Germinal center (tissue), 1 donor: Measurements from ENCODE around the gene ZBED5.
"Not testable (repeated sequence)": the region's sequence is repeated elsewhere in the genome, so short reads cannot be mapped to it uniquely, and the experiment has no call there.

Source experiments
- DNase-seq: peaks from one replicate; pipeline ENCODE4 v3.0.0; 2012; ENCODE audit warnings: mixed read lengths, low spot score

The ZBED5 gene

GRCh38 chr11:10857709-10858438, at the start of gene ZBED5:
ZBED5 (minus strand) TSS chr11:10858053; CDS start chr11:10854945, 3,108 bp downstream.
- DNase-seq, result peak; percentile 95

- no peak for DNase-seq
Measured at GRCh38 chr11:10906521-10906920, 48.7 kb upstream of the ZBED5 start.

GRCh38 chr11:10902301-10903063, 44.6 kb upstream of the ZBED5 start:
- DNase-seq, result no peak

GRCh38 chr11:10900681-10901415, 43.0 kb upstream of the ZBED5 start:
- no peak for DNase-seq

GRCh38 chr11:10899121-10899830, 41.4 kb upstream of the ZBED5 start:
- no peak for DNase-seq

GRCh38 chr11:10898763-10899025, 40.8 kb upstream of the ZBED5 start:
- no peak for DNase-seq

GRCh38 chr11:10898003-10898762, 40.3 kb upstream of the ZBED5 start:
- DNase-seq, result no peak

- DNase-seq, result no peak
Measured at GRCh38 chr11:10897150-10897549, 39.3 kb upstream of the ZBED5 start.

GRCh38 chr11:10896493-10896892, 38.6 kb upstream of the ZBED5 start:
- DNase-seq, result no peak

- no peak for DNase-seq
Measured at GRCh38 chr11:10895285-10895684, 37.4 kb upstream of the ZBED5 start.

GRCh38 chr11:10894666-10895065, 36.8 kb upstream of the ZBED5 start:
- no peak for DNase-seq

- DNase-seq, result no peak
Measured at GRCh38 chr11:10893714-10894151, 35.9 kb upstream of the ZBED5 start.

GRCh38 chr11:10892250-10892649, 34.4 kb upstream of the ZBED5 start:
- DNase-seq, result no peak

- DNase-seq, result no peak
Measured at GRCh38 chr11:10891151-10891720, 33.4 kb upstream of the ZBED5 start.

- not testable (repeated sequence) for DNase-seq
Measured at GRCh38 chr11:10890083-10890482, 32.2 kb upstream of the ZBED5 start.

GRCh38 chr11:10887307-10887706, 29.5 kb upstream of the ZBED5 start:
- DNase-seq, result no peak

- DNase-seq, result no peak
Measured at GRCh38 chr11:10886652-10887250, 28.9 kb upstream of the ZBED5 start.

- DNase-seq, result no peak
Measured at GRCh38 chr11:10885703-10886363, 28.0 kb upstream of the ZBED5 start.

- DNase-seq, result not testable (repeated sequence)
Measured at GRCh38 chr11:10884292-10884691, 26.4 kb upstream of the ZBED5 start.

- no peak for DNase-seq
Measured at GRCh38 chr11:10881892-10882291, 24.0 kb upstream of the ZBED5 start.
